ENCODE results near the gene ITGA7.

Gene ITGA7

DNA sequence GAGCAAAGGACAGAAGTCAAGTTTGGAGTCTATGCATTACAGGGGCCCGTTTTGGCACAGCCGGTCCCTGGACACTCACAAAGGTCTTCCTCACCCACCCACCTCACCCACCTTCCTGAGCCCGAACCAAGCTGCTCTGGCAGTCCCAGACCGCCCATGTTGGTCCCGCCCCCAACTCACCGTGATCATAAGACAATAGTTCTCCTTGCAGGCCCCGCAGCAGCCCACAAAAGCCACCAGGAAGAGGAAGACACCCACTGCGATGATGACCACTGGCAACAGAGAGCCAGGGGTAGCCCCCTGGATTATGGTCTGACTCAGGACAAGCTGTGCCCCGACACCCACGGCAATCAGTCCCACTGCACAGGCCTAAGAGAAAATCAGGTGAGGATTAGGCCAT lies 19.3 kb upstream of the ITGA7 start:
- no peak overlapping the region for H3K4me3 ChIP-seq (ENCODE audit: low read depth, low read length)
- TF ChIP-seq, protein P1, sequence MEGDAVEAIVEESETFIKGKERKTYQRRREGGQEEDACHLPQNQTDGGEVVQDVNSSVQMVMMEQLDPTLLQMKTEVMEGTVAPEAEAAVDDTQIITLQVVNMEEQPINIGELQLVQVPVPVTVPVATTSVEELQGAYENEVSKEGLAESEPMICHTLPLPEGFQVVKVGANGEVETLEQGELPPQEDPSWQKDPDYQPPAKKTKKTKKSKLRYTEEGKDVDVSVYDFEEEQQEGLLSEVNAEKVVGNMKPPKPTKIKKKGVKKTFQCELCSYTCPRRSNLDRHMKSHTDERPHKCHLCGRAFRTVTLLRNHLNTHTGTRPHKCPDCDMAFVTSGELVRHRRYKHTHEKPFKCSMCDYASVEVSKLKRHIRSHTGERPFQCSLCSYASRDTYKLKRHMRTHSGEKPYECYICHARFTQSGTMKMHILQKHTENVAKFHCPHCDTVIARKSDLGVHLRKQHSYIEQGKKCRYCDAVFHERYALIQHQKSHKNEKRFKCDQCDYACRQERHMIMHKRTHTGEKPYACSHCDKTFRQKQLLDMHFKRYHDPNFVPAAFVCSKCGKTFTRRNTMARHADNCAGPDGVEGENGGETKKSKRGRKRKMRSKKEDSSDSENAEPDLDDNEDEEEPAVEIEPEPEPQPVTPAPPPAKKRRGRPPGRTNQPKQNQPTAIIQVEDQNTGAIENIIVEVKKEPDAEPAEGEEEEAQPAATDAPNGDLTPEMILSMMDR (IDR thresholded peaks at IDR 0.05; ENCODE audit: borderline replicate concordance, insufficient read depth, low read depth, low read length) = no peak

DNA sequence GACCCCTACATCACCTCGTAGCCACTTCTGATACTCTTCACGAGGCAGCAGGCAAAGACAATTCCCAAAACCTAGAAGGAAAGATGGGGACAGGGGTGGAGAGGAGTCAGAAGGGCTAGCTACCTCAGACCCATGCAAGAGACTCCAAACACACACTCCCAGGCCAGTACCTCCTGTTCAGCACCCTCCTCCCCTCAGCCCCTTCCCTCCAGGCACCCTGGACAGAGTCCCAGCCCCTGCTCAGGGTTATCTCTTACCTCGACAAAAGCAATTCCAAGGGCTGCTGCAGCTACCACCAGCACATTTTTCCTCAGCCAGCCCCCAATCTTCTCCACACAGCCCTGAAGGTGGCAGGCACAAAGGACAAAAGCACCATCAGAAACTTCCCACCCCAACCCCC lies 17.9 kb upstream of the ITGA7 start:
- H3K4me3 ChIP-seq (ENCODE audit: low read depth, low read length) = no peak overlapping the region
- TF ChIP-seq, protein P1 (IDR thresholded peaks at IDR 0.05; ENCODE audit: borderline replicate concordance, insufficient read depth, low read depth, low read length) = no peak

DNA sequence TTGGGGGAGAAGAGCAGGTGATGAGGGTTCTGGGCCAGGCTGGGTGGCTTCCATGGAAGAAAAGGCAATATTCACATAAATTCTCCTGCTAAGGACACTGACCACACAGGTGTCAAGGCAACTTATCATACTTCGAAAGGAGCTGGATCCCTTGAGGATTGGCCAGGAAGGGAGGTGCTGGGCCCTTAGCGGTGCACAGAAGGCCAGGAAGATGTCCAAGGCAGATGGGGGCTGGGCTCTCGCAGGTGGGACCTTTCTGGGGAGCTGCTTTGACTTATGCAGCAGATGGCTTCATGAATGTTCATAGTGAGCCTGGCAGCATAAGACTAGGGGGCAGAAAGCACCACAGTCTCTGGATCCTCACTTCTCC lies 17.2 kb upstream of the ITGA7 start:
- H3K4me3 ChIP-seq (ENCODE audit: low read depth, low read length) = no peak overlapping the region
- TF ChIP-seq, protein P1 (IDR thresholded peaks at IDR 0.05; ENCODE audit: borderline replicate concordance, insufficient read depth, low read depth, low read length) = no peak

DNA sequence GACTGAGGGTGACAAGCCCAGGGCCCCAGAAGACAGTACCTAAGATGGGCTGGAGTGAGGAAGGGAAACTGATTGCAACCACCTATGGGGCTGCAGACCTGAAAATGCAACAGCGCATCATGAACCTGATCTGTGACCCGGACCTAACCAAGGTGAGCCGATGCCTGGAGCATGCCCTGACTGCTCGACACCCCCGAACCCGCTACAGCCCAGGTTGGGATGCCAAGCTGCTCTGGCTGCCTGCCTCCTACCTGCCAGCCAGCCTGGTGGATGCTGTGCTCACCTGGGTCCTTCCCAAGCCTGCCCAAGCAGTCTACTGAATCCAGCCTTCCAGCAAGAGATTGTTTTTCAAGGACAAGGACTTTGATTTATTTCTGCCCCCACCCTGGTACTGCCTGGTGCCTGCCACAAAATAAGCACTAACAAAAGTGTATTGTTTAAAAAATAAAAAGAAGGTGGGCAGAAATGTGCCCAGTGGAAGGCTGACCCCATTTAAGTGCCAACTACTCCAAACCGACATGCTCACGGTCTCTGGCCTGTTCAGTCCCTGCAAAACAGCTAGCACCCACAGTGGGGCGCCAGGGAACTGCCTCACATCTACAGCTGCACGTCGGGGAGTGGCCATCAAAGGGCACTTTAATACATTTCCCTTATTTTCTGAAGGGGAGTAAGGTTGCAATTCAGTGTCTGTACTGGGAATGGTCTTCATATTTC lies 16.7 kb upstream of the ITGA7 start:
- TF ChIP-seq, protein P1 (IDR thresholded peaks at IDR 0.05; ENCODE audit: borderline replicate concordance, insufficient read depth, low read depth, low read length) = peak; percentile 80
- H3K4me3 ChIP-seq (ENCODE audit: low read depth, low read length) = no peak overlapping the region

DNA sequence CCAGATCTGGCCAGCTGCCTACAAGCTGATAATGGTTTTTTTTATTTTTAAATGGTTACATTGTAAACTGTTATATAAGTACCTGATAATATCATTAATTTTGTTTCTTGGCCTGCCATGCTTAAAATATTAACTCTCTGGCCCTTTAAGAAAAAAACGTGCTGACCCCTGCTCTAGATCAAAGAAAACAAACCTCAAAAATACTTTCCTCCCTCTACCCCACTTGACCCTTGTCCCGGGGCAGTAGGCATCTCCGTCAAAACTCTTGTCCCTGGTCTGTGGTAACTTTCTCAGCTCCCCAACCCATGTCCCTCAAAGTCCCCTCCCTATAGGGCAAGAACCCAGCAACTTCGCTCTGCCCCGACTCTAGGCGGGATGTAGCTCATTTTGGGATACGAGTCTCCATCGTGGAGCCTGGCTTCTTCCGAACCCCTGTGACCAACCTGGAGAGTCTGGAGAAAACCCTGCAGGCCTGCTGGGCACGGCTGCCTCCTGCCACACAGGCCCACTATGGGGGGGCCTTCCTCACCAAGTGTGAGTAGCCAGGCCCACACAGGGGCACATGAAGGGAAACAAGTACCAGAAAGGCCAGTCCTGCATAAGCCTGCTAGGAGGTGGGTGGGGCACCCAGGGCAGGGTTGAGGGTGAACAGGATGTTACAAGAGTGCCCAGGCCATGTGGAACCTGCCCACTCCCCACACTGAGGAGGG lies 16.0 kb upstream of the ITGA7 start:
- TF ChIP-seq, protein P1 (IDR thresholded peaks at IDR 0.05; ENCODE audit: borderline replicate concordance, insufficient read depth, low read depth, low read length) = no peak

DNA sequence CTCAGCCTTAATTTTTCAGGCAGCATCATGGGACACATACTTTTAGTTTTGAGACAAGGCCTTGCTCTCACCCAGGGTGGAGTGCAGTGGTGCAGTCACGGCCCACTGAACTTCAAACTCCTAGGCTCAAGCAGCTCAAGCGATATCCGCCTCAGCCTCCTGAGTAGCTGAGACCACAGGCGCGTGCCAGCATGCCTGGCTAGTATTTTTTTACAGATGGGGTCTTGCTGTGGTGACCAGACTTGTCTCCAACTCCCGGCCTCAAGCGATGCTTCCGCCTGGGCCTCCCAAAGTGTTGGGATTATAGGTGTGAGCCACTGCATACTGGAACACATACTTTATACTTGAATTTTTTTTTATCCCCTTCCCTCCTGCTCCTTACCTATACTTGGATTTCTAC lies 15.2 kb upstream of the ITGA7 start:
- no peak overlapping the region for H3K4me3 ChIP-seq (ENCODE audit: low read depth, low read length)
- TF ChIP-seq, protein P1 (IDR thresholded peaks at IDR 0.05; ENCODE audit: borderline replicate concordance, insufficient read depth, low read depth, low read length) = no peak

More for the DNA sequence above, 16.0 kb upstream of the ITGA7 start:
- H3K4me3 ChIP-seq (ENCODE audit: low read depth, low read length) = no peak overlapping the region

Data from GM12875 (cell line).